Measurements from ENCODE around the gene CD248. TPM values are rescaled to one million over a fixed set of nuclear protein-coding genes. Genes with fewer than 3 reads are reported as not detected.

The CD248 gene
- total and polyA plus RNA-seq, 11 donors = 6.0 to 33.1 (median 11.8) TPM

- no peak for TF ChIP-seq POLR2A (IDR thresholded peaks at IDR 0.05)
- TF ChIP-seq, protein P1, sequence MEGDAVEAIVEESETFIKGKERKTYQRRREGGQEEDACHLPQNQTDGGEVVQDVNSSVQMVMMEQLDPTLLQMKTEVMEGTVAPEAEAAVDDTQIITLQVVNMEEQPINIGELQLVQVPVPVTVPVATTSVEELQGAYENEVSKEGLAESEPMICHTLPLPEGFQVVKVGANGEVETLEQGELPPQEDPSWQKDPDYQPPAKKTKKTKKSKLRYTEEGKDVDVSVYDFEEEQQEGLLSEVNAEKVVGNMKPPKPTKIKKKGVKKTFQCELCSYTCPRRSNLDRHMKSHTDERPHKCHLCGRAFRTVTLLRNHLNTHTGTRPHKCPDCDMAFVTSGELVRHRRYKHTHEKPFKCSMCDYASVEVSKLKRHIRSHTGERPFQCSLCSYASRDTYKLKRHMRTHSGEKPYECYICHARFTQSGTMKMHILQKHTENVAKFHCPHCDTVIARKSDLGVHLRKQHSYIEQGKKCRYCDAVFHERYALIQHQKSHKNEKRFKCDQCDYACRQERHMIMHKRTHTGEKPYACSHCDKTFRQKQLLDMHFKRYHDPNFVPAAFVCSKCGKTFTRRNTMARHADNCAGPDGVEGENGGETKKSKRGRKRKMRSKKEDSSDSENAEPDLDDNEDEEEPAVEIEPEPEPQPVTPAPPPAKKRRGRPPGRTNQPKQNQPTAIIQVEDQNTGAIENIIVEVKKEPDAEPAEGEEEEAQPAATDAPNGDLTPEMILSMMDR (IDR thresholded peaks at IDR 0.05) = no peak
- ATAC-seq (no peak), DNase-seq (peak in 1 of 5 donors; percentile 33)
- 80 to 87% (median 82%) methylated on average over 3 of the region's 3 CpGs for WGBS, 4 donors
- Histone ChIP-seq H3K4me3 (no peak overlapping the region), H3K27me3 (no peaks in the 10 kb centered on the region), H3K9me3 (no peaks in the 10 kb centered on the region), H3K27ac (peak overlapping the region in 9 of 12 donors; percentile 47 to 94 (median 85)), H3K36me3 (no peaks in the 10 kb centered on the region), H3K4me1 (peaks cover 0 to 44% (median 29%) of the 10 kb centered on the region in 12 donors)
- intact Hi-C loops (cut with DNase I) = no loop called here
Observed at GRCh38 chr11:66318600-66318970, 1.7 kb upstream of the CD248 start.

DNA sequence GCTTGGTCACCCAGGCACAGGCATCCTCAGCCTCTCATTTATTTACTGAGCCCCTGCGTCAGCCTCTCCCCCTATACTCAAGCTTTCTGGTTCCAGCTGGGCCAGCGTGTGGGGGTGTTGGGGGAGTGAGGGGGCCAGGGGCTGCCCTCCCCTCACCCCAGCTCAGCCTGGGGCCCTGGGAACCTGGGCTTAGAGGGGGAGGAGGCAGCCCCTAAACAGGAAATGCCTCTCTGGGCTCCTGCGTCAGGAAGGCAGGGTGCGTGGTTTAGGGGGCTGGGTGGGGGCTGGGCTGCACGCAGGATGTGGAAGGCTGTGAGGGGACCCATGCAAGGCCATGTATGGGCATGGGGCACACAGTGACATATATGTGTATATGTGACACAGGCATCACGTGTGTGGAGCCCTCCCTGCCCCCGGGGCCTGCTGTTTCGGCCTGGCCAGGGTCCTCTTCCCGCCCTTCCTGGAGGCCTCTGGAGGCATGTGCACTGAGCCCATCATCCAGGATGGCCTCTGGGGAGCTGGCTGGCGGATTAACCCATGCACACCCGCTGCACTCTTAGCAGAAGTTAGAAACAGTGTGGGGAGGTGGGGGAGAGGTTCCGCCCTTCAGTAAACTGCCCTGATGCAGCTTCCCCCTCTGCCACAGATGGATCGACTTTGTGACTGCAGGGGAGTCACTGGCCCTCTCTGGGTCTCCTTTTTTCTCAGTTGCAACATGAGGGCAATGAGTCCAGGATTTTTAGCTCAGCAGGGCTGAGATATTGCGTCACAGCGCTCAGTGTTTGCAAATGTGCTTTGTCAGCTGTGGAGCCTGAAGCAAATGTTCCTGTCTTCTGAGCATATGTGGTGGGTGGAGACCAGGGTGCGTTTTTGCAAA, 1.1 kb upstream of the CD248 start:
- peaks cover 0 to 51% (median 35%) of the 10 kb centered on the region in 12 donors for H3K4me1 ChIP-seq
- ATAC-seq = peak in 3 of 4 donors; percentile 30 to 35 (median 32)
- 33 to 55% (median 39%) methylated on average over 11 to 16 of the region's 16 CpGs for WGBS, 4 donors

GRCh38 chr11:66317322-66317722, 478 bp upstream of the CD248 start:
- intact Hi-C loops (cut with DNase I) = no loop called here
- H3K4me1 ChIP-seq = peaks cover 0 to 52% (median 34%) of the 10 kb centered on the region in 12 donors
- H3K36me3 ChIP-seq = no peaks in the 10 kb centered on the region
- peak overlapping the region in 11 of 12 donors; percentile 42 to 66 (median 62) for H3K4me3 ChIP-seq
- DNase-seq (peak in 4 of 5 donors; percentile 60 to 77 (median 66)), ATAC-seq (peak; percentile 11 to 31 (median 20))
- H3K9me3 ChIP-seq = no peaks in the 10 kb centered on the region
- peak overlapping the region; percentile 51 to 94 (median 84) for H3K27ac ChIP-seq
- TF ChIP-seq, protein P1 (IDR thresholded peaks at IDR 0.05) = no peak
- 5 to 21% (median 7%) methylated on average over 14 of the region's 14 CpGs; no CpG with 5 or more reads in 1 of the 4 donors for WGBS, 4 donors
- no peaks in the 10 kb centered on the region for H3K27me3 ChIP-seq

More for the DNA sequence above, 1.1 kb upstream of the CD248 start:
- intact Hi-C loops (cut with DNase I) = no loop called here
- no peaks in the 10 kb centered on the region for H3K36me3 ChIP-seq
- H3K9me3 ChIP-seq = no peaks in the 10 kb centered on the region
- H3K27ac ChIP-seq = peak overlapping the region; percentile 51 to 94 (median 84)
- H3K4me3 ChIP-seq = peak overlapping the region in 9 of 12 donors; percentile 54 to 66 (median 63)
- DNase-seq = peak; percentile 52 to 76 (median 72)
- no peaks in the 10 kb centered on the region for H3K27me3 ChIP-seq
- TF ChIP-seq POLR2A (IDR thresholded peaks at IDR 0.05) = no peak
- TF ChIP-seq, protein P1 (IDR thresholded peaks at IDR 0.05) = no peak

Data from heart left ventricle (tissue), 16 donors.